Suprapubic skin (tissue), 3 donors: Measurements from ENCODE around the gene WDR11.

Experiments used
- CTCF ChIP-seq, 2 donors: fragments of 200-600 bp in 1 of 2; fragments of 450-650 bp in 1 of 2; sonication (generic) in 1 of 2; IDR thresholded peaks; one replicate each; pipeline ENCODE4 v1.5.1; 2016 to 2019; ENCODE audit warnings: antibody characterized with exemption in 2 of 2, mild to moderate bottlenecking in 1 of 2, moderate library complexity in 1 of 2
- POLR2A ChIP-seq, 2 donors: fragments of 450-650 bp; IDR thresholded peaks; one replicate each; pipeline ENCODE4 v1.6.1; 2017; ENCODE audit warnings: antibody characterized with exemption in 2 of 2, mild to moderate bottlenecking in 2 of 2, moderate library complexity in 2 of 2

GRCh38 chr10:120951288-120951687 is 100.1 kb downstream of the WDR11 start:
- TF ChIP-seq CTCF (IDR thresholded peaks at IDR 0.05): no peak
- TF ChIP-seq POLR2A (IDR thresholded peaks at IDR 0.05): no peak
